A549 (cell line): ENCODE results near the gene ATP8B2. TPM values are rescaled to one million over a fixed set of nuclear protein-coding genes. Genes with fewer than 3 reads are reported as not detected.

Source experiments
- ATAC-seq, 2 experiments: fragments of 200-7000 bp in 1 of 2; fragments of >200 bp in 1 of 2; cut with Nextera tagmentation in 1 of 2; cut with Tn5 transposase in 1 of 2; 3 replicates each; pipeline versions ENCODE4 v1.8.0 to v1.9.1; 2018 to 2020; ENCODE audit warnings: mild to moderate bottlenecking in 1 of 2, moderate library complexity in 1 of 2
- CTCF ChIA-PET: fragments of 300-600 bp; sonication (Branson Sonifier 250); formaldehyde crosslinking; extraction: SDS; loops from one replicate; lab custom pipeline; 2021; ENCODE audit warnings: antibody characterized with exemption, inconsistent platforms; lab: Yijun Ruan, JAX
- POLR2A ChIA-PET: fragments of 350-600 bp; formaldehyde crosslinking; extraction: SDS; loops from one replicate; lab custom pipeline; 2021; ENCODE audit warnings: antibody characterized with exemption, inconsistent platforms; lab: Yijun Ruan, JAX
- DNase-seq, 2 experiments: peaks; one replicate each; pipeline versions ENCODE4 v3.0.0 to v3.0.0-alpha.2; 2011 to 2016; ENCODE audit warnings: low read depth in 1 of 2, low spot score in 1 of 2
- FAIRE-seq: peaks from 2 replicates; lab custom pipeline; 2011; peaks lifted over from hg19 to GRCh38; lab: Jason Lieb, UNC
- H3K27ac ChIP-seq, 2 experiments: fragments of >200 bp; sonication (Bioruptor Twin); formaldehyde crosslinking; 3 replicates each; pipeline ENCODE4 v1.5.1; 2016 to 2017
- H3K4me1 ChIP-seq: fragments of >200 bp; sonication (Bioruptor Twin); formaldehyde crosslinking; 3 replicates; pipeline ENCODE4 v1.6.1; 2016
- H3K4me2 ChIP-seq: fragments of >200 bp; sonication (Bioruptor Twin); formaldehyde crosslinking; 3 replicates; pipeline ENCODE4 v1.6.1; 2016
- H3K4me3 ChIP-seq: fragments of >200 bp; sonication (Bioruptor Twin); formaldehyde crosslinking; 3 replicates; pipeline ENCODE4 v1.5.1; 2016
- H3K9me3 ChIP-seq: fragments of >200 bp; sonication (Bioruptor Twin); formaldehyde crosslinking; 3 replicates; pipeline ENCODE4 v1.6.1; 2016
- ATOH8 ChIP-seq: fragments of 250-450 bp; sonication (Bioruptor Pico); IDR thresholded peaks from 2 replicates; pipeline ENCODE4 v1.5.0; 2020; ENCODE audit warnings: low read depth, mild to moderate bottlenecking, moderate library complexity
- CBX8 ChIP-seq: fragments of 200-600 bp; sonication (generic); IDR thresholded peaks from 2 replicates; pipeline ENCODE4 v1.6.1; 2016
- CEBPB ChIP-seq, 2 experiments: fragments of >200 bp in 1 of 2; sonication (Bioruptor Twin) in 1 of 2; formaldehyde crosslinking in 1 of 2; IDR thresholded peaks; 2 replicates each; pipeline ENCODE4 v1.6.1; 2012 to 2016
- CTCF ChIP-seq: fragments of >200 bp; sonication (Bioruptor Twin); formaldehyde crosslinking; IDR thresholded peaks from 3 replicates; pipeline ENCODE4 v1.5.1; 2016
- E2F6 ChIP-seq: IDR thresholded peaks from 2 replicates; pipeline ENCODE4 v1.6.1; 2012; ENCODE audit warnings: low read depth, borderline replicate concordance
- GATA3 ChIP-seq: IDR thresholded peaks from 2 replicates; pipeline ENCODE4 v1.6.1; 2012; ENCODE audit warnings: borderline replicate concordance
- HES2 ChIP-seq: fragments of >200 bp; sonication (Bioruptor Twin); formaldehyde crosslinking; IDR thresholded peaks from 2 replicates; pipeline ENCODE4 v1.6.1; 2016
- HEYL ChIP-seq: fragments of 250-450 bp; sonication (Bioruptor Pico); IDR thresholded peaks from 2 replicates; pipeline ENCODE4 v1.8.0; 2021; ENCODE audit warnings: mild to moderate bottlenecking, moderate library complexity
- HOXB13 ChIP-seq: fragments of 250-450 bp; sonication (Bioruptor Pico); IDR thresholded peaks from 2 replicates; pipeline ENCODE4 v1.5.0; 2020; ENCODE audit warnings: low read depth, mild to moderate bottlenecking, moderate library complexity
- HOXB5 ChIP-seq: fragments of 250-450 bp; sonication (Bioruptor Pico); IDR thresholded peaks from 2 replicates; pipeline ENCODE4 v1.5.0; 2020; ENCODE audit warnings: mild to moderate bottlenecking, moderate library complexity
- JUN ChIP-seq, 2 experiments: fragments of >200 bp; sonication (Bioruptor Twin); formaldehyde crosslinking; IDR thresholded peaks; 2 replicates in 1 of 2; 3 replicates in 1 of 2; pipeline ENCODE4 v1.6.1; 2016 to 2017
- MAZ ChIP-seq: fragments of 150-350 bp; IDR thresholded peaks from 2 replicates; pipeline ENCODE4 v1.6.1; 2014; ENCODE audit warnings: antibody characterized with exemption, low read depth, low read length, borderline replicate concordance
- MYC ChIP-seq: IDR thresholded peaks from 2 replicates; pipeline ENCODE4 v1.6.1; 2012; ENCODE audit warnings: mild to moderate bottlenecking, inconsistent platforms, low read length, improper control_type of control experiment, borderline replicate concordance
- NR3C1 ChIP-seq: fragments of >200 bp; sonication (Bioruptor Twin); formaldehyde crosslinking; IDR thresholded peaks from 3 replicates; pipeline ENCODE4 v1.6.1; 2017
- PHF8 ChIP-seq: fragments of 200-600 bp; sonication (generic); IDR thresholded peaks from 2 replicates; pipeline ENCODE4 v1.6.1; 2016; ENCODE audit warnings: low read depth, mild to moderate bottlenecking, antibody characterized with exemption, moderate library complexity, borderline replicate concordance
- POLR2A ChIP-seq: IDR thresholded peaks from 2 replicates; pipeline ENCODE4 v1.6.1; 2012; ENCODE audit warnings: mild to moderate bottlenecking, low read length
- POLR2AphosphoS2 ChIP-seq: conservative IDR thresholded peaks from 2 replicates; pipeline ENCODE4 v1.6.1; 2012; ENCODE audit warnings: low read length, improper control_type of control experiment, inconsistent platforms
- RAD21 ChIP-seq, 2 experiments: fragments of >200 bp in 1 of 2; sonication (Bioruptor Twin) in 1 of 2; formaldehyde crosslinking in 1 of 2; IDR thresholded peaks in 1 of 2; conservative IDR thresholded peaks in 1 of 2; 2 replicates in 1 of 2; 3 replicates in 1 of 2; pipeline ENCODE4 v1.6.1; 2012 to 2018; ENCODE audit warnings: inconsistent platforms in 1 of 2
- RCOR1 ChIP-seq: fragments of 150-350 bp; IDR thresholded peaks from 2 replicates; pipeline ENCODE4 v1.6.1; 2014; ENCODE audit warnings: antibody characterized with exemption, low read length, low read depth
- RNF2 ChIP-seq: fragments of 200-600 bp; sonication (generic); IDR thresholded peaks from 2 replicates; pipeline ENCODE4 v1.6.1; 2016; ENCODE audit warnings: low read depth, mild to moderate bottlenecking, antibody characterized with exemption, moderate library complexity, borderline replicate concordance
- SMC3 ChIP-seq: fragments of >200 bp; sonication (Bioruptor Twin); formaldehyde crosslinking; IDR thresholded peaks from 3 replicates; pipeline ENCODE4 v1.6.1; 2018; ENCODE audit warnings: inconsistent platforms
- SREBF2 ChIP-seq: fragments of 450-650 bp; IDR thresholded peaks from 2 replicates; pipeline ENCODE4 v1.6.1; 2014; ENCODE audit warnings: mild to moderate bottlenecking, moderate library complexity
- TP53 ChIP-seq: fragments of 250-450 bp; sonication (Bioruptor Pico); IDR thresholded peaks from 2 replicates; pipeline ENCODE4 v1.5.0; 2021; ENCODE audit warnings: mild to moderate bottlenecking, moderate library complexity
- ZC3H11A ChIP-seq: fragments of 450-650 bp; IDR thresholded peaks from 2 replicates; pipeline ENCODE4 v1.6.1; 2014; ENCODE audit warnings: antibody characterized with exemption, mild to moderate bottlenecking
- ZFP36 ChIP-seq: fragments of 450-650 bp; IDR thresholded peaks from 2 replicates; pipeline ENCODE4 v1.6.1; 2014; ENCODE audit warnings: borderline replicate concordance; ENCODE audit not compliant: partially characterized antibody
- ZNF302 ChIP-seq: fragments of 250-450 bp; sonication (Bioruptor Pico); IDR thresholded peaks from 2 replicates; pipeline ENCODE4 v1.9.0; 2021; ENCODE audit warnings: inconsistent platforms, mild to moderate bottlenecking, moderate library complexity
- WGBS: methylation state at CpG from one replicate; pipeline ENCODE4 v1.1.6; 2017; ENCODE audit errors: missing lambda C conversion rate; 5-methylcytosine and 5-hydroxymethylcytosine counted together
- polyA plus RNA-seq, 4 experiments: library from polyadenylated mRNA; depleted of rRNA in 3 of 4; stranded (reverse); fragments of >200 nt; fragmentation: RNase III in 1 of 4; extraction: RNeasy Plus Mini Kit Qiagen cat#74134 plus additional on column Dnase treatment in 1 of 4; gene quantifications; 2 replicates in 3 of 4; 3 replicates in 1 of 4; pipeline ENCODE4 v1.2.3, GENCODE V29; 2011 to 2017

The ATP8B2 gene
- polyA plus RNA-seq, 2 of the 4 experiments (the other 2 are of a cell fraction) = 12.7 to 17.5 TPM

- ATAC-seq = no peak
- Histone ChIP-seq H3K9me3 (no peaks in the 10 kb centered on the region), H3K4me1 (peaks cover 16% of the 10 kb centered on the region), H3K4me2 (no peak overlapping the region), H3K27ac (no peak overlapping the region), H3K4me3 (no peak overlapping the region)
- ChIA-PET CTCF (interaction anchor here (1.0 to 13.9 kb wide), 5 partner anchors 13 to 152 kb away, joined by 3 to 268 read pairs (median 3); no protein-coding TSS in a partner anchor), POLR2A (no interaction called here)
- TF ChIP-seq ZC3H11A (no peak), POLR2A (no peak), MAZ (no peak), HOXB13 (CRISPR knock-in tag) (no peak), NR3C1 (no peak), ZFP36 (no peak), RCOR1 (no peak), RNF2 (no peak), E2F6 (no peak)
- WGBS = 100% methylated on average over 3 of the region's 6 CpGs
- no peak for FAIRE-seq
- no peak for DNase-seq
These were observed 3.8 kb downstream of the ATP8B2 start for GRCh38 chr1:154329152-154329521.

- WGBS = 92% methylated on average over 7 of the region's 7 CpGs
- no peak for ATAC-seq
- FAIRE-seq = no peak
- Histone ChIP-seq H3K4me2 (no peak overlapping the region), H3K27ac (no peak overlapping the region), H3K4me1 (peaks cover 22% of the 10 kb centered on the region), H3K9me3 (no peaks in the 10 kb centered on the region), H3K4me3 (no peak overlapping the region)
- ChIA-PET POLR2A (no interaction called here), CTCF (interaction anchor here (1.0 to 13.9 kb wide), 5 partner anchors 13 to 152 kb away, joined by 3 to 268 read pairs (median 3); no protein-coding TSS in a partner anchor)
- no peak for DNase-seq
- TF ChIP-seq POLR2AphosphoS2 (no peak), CTCF (no peak), HOXB5 (CRISPR knock-in tag) (no peak), ATOH8 (CRISPR knock-in tag) (no peak), JUN (IDR thresholded peaks at IDR 0.05) (no peak), GATA3 (no peak), CBX8 (no peak), ZNF302 (CRISPR knock-in tag) (no peak), SREBF2 (no peak), MYC (no peak), HOXB13 (CRISPR knock-in tag) (no peak), RAD21 (conservative IDR thresholded peaks at IDR 0.05 in 1 of 2, IDR thresholded peaks at IDR 0.05 in 1 of 2) (no peak), SMC3 (no peak), CEBPB (IDR thresholded peaks at IDR 0.05) (no peak), TP53 (CRISPR knock-in tag) (no peak), PHF8 (no peak), E2F6 (no peak), HES2 (no peak), HEYL (CRISPR knock-in tag) (no peak)
These were observed 4.3 kb downstream of the ATP8B2 start for GRCh38 chr1:154329551-154330131.
